Medulla oblongata (tissue), 1 donor: ENCODE results near the gene WTAP.
"Not testable (repeated sequence)": the region's sequence is repeated elsewhere in the genome, so short reads cannot be mapped to it uniquely, and the experiment has no call there.

ENCODE experiments used
- DNase-seq: peaks from one replicate; pipeline ENCODE4 v3.0.0-alpha.2; 2015; ENCODE audit errors: extremely low spot score

The WTAP gene

GRCh38 chr6:159693894-159694545 is 33.3 kb upstream of the WTAP start:
- DNase-seq = peak; percentile 43

DNA sequence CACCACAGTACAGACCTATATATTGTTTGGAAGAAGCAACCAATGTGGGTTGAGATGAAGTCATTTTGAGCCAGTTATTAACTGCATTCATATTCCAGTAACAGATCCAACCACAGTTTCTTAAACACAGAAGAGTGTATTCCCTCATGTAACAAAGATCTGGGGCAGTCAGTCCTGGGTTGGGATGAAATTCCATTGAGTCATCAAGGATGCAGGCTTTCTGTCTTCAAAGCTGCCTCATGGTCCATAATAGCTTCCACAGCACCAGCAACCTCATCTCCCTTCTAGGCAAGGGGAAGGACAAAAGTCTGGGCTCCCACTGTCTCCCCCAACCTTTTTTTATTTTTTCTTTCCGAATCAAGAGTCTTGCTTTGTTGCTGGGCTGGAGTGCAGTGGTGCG is 31.3 kb upstream of the WTAP start:
- DNase-seq = no peak

GRCh38 chr6:159700970-159701369 is 26.3 kb upstream of the WTAP start:
- DNase-seq = no peak

GRCh38 chr6:159701413-159701999 is 25.8 kb upstream of the WTAP start:
- no peak for DNase-seq

DNA sequence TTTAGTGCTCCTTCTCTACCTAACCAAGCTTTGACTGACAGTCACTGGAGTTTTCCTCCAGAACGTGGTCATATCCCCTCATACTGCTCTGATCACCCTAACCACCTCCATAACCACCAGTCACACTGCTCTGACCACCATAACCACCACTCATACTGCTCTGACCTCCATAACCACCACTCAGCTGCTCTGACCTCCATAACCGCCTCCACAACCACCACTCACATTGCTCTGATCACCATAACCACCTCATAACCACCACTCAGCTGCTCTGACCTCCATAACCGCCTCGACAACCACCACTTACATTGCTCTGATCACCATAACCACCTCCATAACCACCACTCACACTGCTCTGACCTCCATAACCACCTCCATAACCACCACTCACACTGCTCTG is 16.7 kb upstream of the WTAP start:
- DNase-seq = not testable (repeated sequence)

GRCh38 chr6:159712389-159712788 is 14.9 kb upstream of the WTAP start:
- not testable (repeated sequence) for DNase-seq

GRCh38 chr6:159713984-159714383 is 13.3 kb upstream of the WTAP start:
- no peak for DNase-seq

GRCh38 chr6:159714404-159714803 is 12.9 kb upstream of the WTAP start:
- DNase-seq = no peak

DNA sequence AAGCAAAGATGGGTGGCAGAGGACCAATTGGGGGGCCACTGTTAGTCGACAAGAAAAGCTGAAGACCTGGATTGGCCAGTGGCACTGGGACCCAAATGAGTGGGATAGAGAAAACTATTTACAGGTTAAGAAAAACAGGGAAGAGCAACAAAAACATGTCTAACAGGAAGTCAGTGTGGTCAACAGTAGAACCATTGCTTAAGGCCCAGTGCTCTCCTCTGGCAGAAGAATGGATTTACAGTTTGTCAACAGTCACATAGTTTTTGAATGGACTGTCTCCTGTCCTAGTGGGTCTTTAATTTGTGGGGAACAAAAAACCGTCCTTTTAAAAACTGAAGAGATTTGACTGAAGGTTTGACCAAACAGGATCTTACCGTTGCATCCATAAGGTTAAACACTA is 12.1 kb upstream of the WTAP start:
- DNase-seq = no peak

GRCh38 chr6:159715605-159716004 is 11.7 kb upstream of the WTAP start:
- no peak for DNase-seq

- peak; percentile 73 for DNase-seq
These were observed 10.8 kb upstream of the WTAP start for GRCh38 chr6:159716247-159717096.

DNA sequence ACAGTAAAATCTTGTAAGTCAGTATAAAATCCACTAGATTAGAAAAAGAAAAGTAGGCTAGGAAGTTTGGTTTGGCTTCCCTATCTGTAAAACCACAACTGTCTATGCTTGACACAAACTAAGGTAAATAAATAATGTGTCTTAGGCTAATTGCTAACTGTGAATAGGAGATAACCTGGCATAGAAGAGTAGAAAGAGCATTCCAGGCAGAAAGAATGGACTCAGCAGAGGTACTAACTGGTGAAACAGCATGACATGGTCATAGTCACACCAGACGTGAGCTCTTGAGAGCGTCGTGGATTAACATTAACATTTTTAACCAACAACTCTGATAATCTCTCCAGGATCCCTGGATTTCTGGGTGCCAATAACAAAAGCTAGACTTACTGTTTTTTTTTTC is 8.7 kb upstream of the WTAP start:
- DNase-seq = no peak

DNA sequence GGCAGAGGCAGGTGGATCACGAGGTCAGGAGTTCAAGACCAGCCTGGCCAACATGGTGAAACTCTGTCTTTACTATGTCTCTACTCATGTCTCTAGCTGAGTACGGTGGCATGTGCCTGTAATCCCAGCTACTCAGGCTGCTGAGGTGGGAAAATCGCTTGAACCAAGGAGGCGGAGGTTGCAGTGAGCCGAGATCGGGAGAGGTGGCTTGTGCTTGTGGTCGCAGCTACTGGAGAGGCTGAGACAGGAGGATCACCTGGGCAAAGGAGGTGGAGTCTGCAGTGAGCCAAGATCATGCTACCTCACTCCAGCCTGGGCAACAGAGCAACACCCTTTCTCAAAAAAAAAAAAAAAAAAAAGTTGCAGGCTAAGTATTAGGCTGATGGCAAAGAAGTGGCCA is 8.0 kb upstream of the WTAP start:
- DNase-seq = no peak

- DNase-seq = no peak
These were observed 6.6 kb upstream of the WTAP start for GRCh38 chr6:159720708-159721107.

DNA sequence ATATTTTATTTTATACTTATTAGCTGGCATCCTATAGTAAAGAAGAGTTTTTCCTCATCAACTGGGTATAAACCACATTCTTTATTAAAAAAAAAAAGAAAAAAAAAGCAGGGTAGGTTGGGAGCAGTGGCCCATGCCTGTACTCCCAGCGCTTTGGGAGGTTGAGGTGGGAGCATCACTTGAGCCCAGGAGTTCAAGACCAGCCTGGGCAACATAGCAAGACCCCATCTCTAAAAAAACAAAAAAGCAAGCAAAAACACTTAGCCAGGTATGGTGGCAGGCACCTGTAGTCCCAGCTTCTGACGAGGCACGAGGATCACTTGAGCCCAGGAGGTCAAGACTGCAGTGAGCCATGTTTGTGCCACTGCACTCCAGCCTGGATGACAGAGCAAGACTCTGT is 5.3 kb upstream of the WTAP start:
- not testable (repeated sequence) for DNase-seq

GRCh38 chr6:159722655-159723054 is 4.7 kb upstream of the WTAP start:
- no peak for DNase-seq

DNA sequence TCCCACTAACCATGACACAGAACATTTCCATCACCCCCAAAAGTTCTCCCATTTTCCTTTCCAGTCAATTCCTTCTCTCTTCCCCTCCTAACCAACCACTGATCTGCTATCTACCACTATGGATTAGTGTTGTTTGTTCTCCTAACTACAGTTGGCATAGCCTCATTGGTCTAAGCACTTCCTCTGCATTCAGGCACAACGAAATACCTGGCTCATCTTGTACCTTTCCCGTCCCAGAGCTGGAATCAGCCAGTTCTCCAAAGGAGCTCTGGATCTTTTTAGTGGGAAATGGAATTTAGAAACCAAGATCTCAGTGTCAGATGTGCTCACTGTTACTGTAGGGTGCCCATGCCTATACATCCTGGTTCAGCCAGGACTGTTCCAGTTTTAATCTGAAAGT is 4.0 kb upstream of the WTAP start:
- no peak for DNase-seq

DNA sequence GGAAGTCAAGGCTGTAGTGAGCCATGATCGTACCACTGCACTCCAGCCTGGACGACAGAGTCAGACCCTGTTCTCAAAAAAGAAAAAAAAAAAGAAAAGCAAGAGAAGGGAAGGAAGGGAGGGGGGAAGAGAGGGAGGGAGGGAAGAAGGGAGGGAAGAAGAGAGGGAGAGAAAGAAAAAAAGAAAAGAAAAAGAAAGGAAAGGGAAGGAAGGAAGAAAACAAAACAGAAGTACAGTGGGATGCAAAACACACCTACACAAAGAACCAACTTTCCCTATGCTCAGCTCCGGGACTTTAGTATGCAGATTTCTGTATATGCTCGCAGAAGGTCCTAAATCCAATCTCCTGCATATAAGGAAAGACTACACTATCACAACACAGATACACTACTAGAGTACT is 2.5 kb upstream of the WTAP start:
- no peak for DNase-seq

- not testable (repeated sequence) for DNase-seq
These were observed 2.1 kb upstream of the WTAP start for GRCh38 chr6:159725208-159725607.

GRCh38 chr6:159726255-159726917 is 920 bp upstream of the WTAP start:
- DNase-seq = no peak

DNA sequence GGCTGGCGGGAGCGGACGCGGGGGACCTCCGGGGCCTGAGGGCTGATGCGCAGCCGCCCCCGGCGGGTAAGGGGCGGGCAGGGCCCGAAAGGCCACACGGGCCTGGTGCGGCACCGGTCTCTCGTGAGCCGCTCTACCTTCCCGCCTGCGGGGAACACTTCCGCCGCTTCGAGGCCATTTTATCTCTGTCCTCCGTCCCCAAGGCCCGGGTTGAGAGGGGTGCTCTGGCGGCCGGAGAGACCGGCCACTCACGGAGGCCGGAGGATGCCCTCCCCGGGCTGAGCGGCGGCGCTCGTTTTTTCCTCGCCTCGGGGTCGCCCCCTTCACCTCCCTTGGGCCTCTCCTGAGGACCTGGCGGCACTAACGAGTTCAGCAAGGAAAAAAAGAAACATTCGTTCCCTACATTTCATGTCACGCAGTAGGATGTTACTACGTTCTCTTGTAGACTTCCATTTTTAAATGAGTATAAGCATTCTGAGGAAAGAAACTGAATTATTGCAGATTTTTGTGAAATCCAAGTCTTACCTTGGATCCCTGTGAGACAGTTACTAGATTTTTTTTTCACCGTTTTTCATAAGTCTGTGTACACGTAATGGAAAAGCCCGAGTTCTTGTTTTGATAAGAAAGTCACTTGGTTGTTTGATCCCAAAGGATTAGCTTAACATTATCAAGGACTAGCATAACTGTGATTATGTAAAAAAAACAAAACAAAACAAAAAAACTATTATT is 575 bp downstream of the WTAP start:
- peak; percentile 52 for DNase-seq

GRCh38 chr6:159728531-159728964 is 1.2 kb downstream of the WTAP start:
- DNase-seq = peak; percentile 24
